HG02943 (cell line): ENCODE results near the gene MCM10.

Experiments
- ATAC-seq: cut with Tn5 transposase; IDR thresholded peaks from one replicate; pipeline ENCODE4 v1.9.1; 2021; ENCODE audit warnings: mild to moderate bottlenecking, low read depth, moderate library complexity; ENCODE audit not compliant: unreplicated experiment

MCM10 gene

GRCh38 chr10:13163859-13164258 is 2.5 kb downstream of the MCM10 start:
- ATAC-seq: no peak

- ATAC-seq: no peak
These were observed 3.8 kb downstream of the MCM10 start for GRCh38 chr10:13165177-13165576.

- ATAC-seq: no peak
These were observed 6.2 kb downstream of the MCM10 start for GRCh38 chr10:13167568-13167967.

- ATAC-seq: no peak
These were observed 7.4 kb downstream of the MCM10 start for GRCh38 chr10:13168781-13169180.

GRCh38 chr10:13173616-13174015 is 12.3 kb downstream of the MCM10 start:
- no peak for ATAC-seq

GRCh38 chr10:13180788-13181187 is 19.4 kb downstream of the MCM10 start:
- ATAC-seq: no peak

GRCh38 chr10:13182424-13182823 is 21.1 kb downstream of the MCM10 start:
- ATAC-seq: no peak

GRCh38 chr10:13183625-13184024 is 22.3 kb downstream of the MCM10 start:
- no peak for ATAC-seq

GRCh38 chr10:13184276-13184675 is 22.9 kb downstream of the MCM10 start:
- no peak for ATAC-seq

- ATAC-seq: no peak
These were observed 23.6 kb downstream of the MCM10 start for GRCh38 chr10:13184730-13185514.

GRCh38 chr10:13187135-13187534 is 25.8 kb downstream of the MCM10 start:
- no peak for ATAC-seq

- ATAC-seq: no peak
These were observed 27.2 kb downstream of the MCM10 start for GRCh38 chr10:13188593-13188992.

GRCh38 chr10:13189961-13190360 is 28.6 kb downstream of the MCM10 start:
- no peak for ATAC-seq

- ATAC-seq: no peak
These were observed 29.5 kb downstream of the MCM10 start for GRCh38 chr10:13190816-13191215.

GRCh38 chr10:13191362-13191761 is 30.0 kb downstream of the MCM10 start:
- no peak for ATAC-seq

- no peak for ATAC-seq
These were observed 32.3 kb downstream of the MCM10 start for GRCh38 chr10:13193637-13194036.

- ATAC-seq: no peak
These were observed 33.7 kb downstream of the MCM10 start for GRCh38 chr10:13195016-13195415.

GRCh38 chr10:13201132-13201531 is 39.8 kb downstream of the MCM10 start:
- ATAC-seq: no peak

- ATAC-seq: no peak
These were observed 44.7 kb downstream of the MCM10 start for GRCh38 chr10:13206091-13206490.

GRCh38 chr10:13206546-13207443 is 45.4 kb downstream of the MCM10 start:
- no peak for ATAC-seq

GRCh38 chr10:13213163-13213562 is 51.8 kb downstream of the MCM10 start:
- ATAC-seq: no peak

- no peak for ATAC-seq
These were observed 57.5 kb downstream of the MCM10 start for GRCh38 chr10:13218878-13219277.
